Breast epithelium (tissue), 4 donors: ENCODE data around the gene TARP.
"Not testable (repeated sequence)": the region's sequence is repeated elsewhere in the genome, so short reads cannot be mapped to it uniquely, and the experiment has no call there.

Source experiments
- DNase-seq, 2 donors: peaks; one replicate each; pipeline ENCODE4 v3.0.0-alpha.2; 2019; ENCODE audit warnings: low spot score in 2 of 2
- H3K27ac ChIP-seq, 2 donors: fragments of 200-600 bp; sonication (generic) in 1 of 2; one replicate each; pipeline ENCODE4 v1.5.1; 2016 to 2019; ENCODE audit warnings: mild to moderate bottlenecking in 1 of 2
- H3K27me3 ChIP-seq, 2 donors: fragments of 200-600 bp; sonication (generic) in 1 of 2; one replicate each; pipeline versions ENCODE4 v1.5.1 to v1.6.0; 2017 to 2019; ENCODE audit warnings: control low read depth in 1 of 2, mild to moderate bottlenecking in 1 of 2
- H3K36me3 ChIP-seq: fragments of 200-600 bp; one replicate; pipeline ENCODE4 v1.5.1; 2019
- H3K4me1 ChIP-seq, 2 donors: fragments of 200-600 bp; sonication (generic); one replicate each; pipeline ENCODE4 v1.5.1; 2016 to 2019; ENCODE audit warnings: control low read depth in 1 of 2
- H3K4me3 ChIP-seq, 3 donors: fragments of 200-600 bp; sonication (generic); 1 replicate in 2 of 3; 2 replicates in 1 of 3; pipeline ENCODE4 v1.5.1; 2016 to 2019; ENCODE audit warnings: mild to moderate bottlenecking in 3 of 3, moderate library complexity in 2 of 3
- H3K9me3 ChIP-seq, 2 donors: fragments of 200-600 bp; sonication (generic) in 1 of 2; one replicate each; pipeline ENCODE4 v1.5.1; 2016 to 2019; ENCODE audit warnings: control low read depth in 1 of 2
- POLR2A ChIP-seq: fragments of 450-650 bp; IDR thresholded peaks from one replicate; pipeline ENCODE4 v1.6.1; 2016; ENCODE audit warnings: antibody characterized with exemption, mild to moderate bottlenecking, moderate library complexity
- POLR2AphosphoS5 ChIP-seq, 3 donors: sonication (generic); formaldehyde crosslinking; IDR thresholded peaks; one replicate each; pipeline ENCODE4 v1.6.1; 2017; ENCODE audit warnings: antibody characterized with exemption in 3 of 3
- intact Hi-C: fragments of 100-400 bp; cut with DNase I; formaldehyde crosslinking; loops from one replicate; pipeline ENCODE4 v1.15.1; 2023; ENCODE audit warnings: low total_unique reads
- TF ChIP-seq, protein P1 (sequence below), 3 donors: fragments of 450-650 bp; IDR thresholded peaks; one replicate each; pipeline ENCODE4 v1.5.1; 2016 to 2017; ENCODE audit warnings: antibody characterized with exemption in 3 of 3, mild to moderate bottlenecking in 3 of 3, moderate library complexity in 3 of 3

The TARP gene

DNA sequence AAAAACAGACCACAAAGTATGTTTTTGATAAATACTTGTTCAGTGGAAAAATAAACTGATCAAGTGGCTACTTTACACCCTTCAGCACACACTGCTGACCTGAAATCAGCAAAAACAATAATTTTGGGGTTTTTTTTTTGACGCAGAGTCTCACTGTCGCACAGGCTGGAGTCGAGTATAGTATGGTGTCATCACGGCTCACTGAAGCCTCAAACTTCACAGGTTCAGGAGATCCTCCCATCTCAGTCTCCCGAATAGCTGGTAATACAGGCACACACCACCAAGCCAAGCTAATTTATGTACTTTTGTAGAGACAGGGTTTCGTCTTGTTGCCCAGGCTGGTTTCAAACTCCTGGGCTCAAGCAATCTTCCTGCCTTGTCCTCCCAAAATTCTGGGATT lies 30.6 kb downstream of the TARP start:
- no peaks in the 10 kb centered on the region for H3K9me3 ChIP-seq
- H3K4me1 ChIP-seq, result no peaks in the 10 kb centered on the region
- no peak for DNase-seq
- H3K4me3 ChIP-seq, result no peak overlapping the region
- intact Hi-C loops, result no loop called here
- H3K27me3 ChIP-seq, result no peaks in the 10 kb centered on the region
- no peak overlapping the region for H3K27ac ChIP-seq
- TF ChIP-seq, protein P1, sequence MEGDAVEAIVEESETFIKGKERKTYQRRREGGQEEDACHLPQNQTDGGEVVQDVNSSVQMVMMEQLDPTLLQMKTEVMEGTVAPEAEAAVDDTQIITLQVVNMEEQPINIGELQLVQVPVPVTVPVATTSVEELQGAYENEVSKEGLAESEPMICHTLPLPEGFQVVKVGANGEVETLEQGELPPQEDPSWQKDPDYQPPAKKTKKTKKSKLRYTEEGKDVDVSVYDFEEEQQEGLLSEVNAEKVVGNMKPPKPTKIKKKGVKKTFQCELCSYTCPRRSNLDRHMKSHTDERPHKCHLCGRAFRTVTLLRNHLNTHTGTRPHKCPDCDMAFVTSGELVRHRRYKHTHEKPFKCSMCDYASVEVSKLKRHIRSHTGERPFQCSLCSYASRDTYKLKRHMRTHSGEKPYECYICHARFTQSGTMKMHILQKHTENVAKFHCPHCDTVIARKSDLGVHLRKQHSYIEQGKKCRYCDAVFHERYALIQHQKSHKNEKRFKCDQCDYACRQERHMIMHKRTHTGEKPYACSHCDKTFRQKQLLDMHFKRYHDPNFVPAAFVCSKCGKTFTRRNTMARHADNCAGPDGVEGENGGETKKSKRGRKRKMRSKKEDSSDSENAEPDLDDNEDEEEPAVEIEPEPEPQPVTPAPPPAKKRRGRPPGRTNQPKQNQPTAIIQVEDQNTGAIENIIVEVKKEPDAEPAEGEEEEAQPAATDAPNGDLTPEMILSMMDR (IDR thresholded peaks at IDR 0.05), result no peak
- TF ChIP-seq POLR2AphosphoS5 (IDR thresholded peaks at IDR 0.05) (no peak), POLR2A (no peak)
- H3K36me3 ChIP-seq, result no peaks in the 10 kb centered on the region

DNA sequence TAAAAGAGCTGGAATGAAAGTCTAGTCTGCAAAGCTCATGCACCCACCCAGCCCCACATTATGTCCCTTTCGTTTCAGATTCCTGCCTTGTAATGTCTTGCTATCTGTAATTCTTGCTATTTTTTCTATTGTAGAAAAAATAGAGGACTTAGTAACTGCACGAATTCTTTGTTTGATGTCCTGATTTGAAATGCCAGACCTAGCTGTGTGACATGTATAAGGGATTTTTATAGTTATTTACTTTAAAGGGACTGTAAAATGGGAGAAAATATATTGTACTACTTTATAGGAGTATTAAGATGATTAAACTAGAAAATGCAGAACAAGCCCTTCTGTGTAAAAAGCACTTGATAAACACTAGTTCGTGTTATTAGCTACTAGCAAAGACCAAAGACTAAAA lies 32.4 kb downstream of the TARP start:
- DNase-seq, result no peak
- Histone ChIP-seq H3K36me3 (no peaks in the 10 kb centered on the region), H3K4me1 (no peaks in the 10 kb centered on the region), H3K9me3 (no peaks in the 10 kb centered on the region), H3K4me3 (no peak overlapping the region), H3K27me3 (no peaks in the 10 kb centered on the region), H3K27ac (no peak overlapping the region)
- intact Hi-C loops, result no loop called here
- TF ChIP-seq POLR2A, result no peak
- TF ChIP-seq, protein P1 (IDR thresholded peaks at IDR 0.05), result no peak
- TF ChIP-seq POLR2AphosphoS5 (IDR thresholded peaks at IDR 0.05), result no peak

DNA sequence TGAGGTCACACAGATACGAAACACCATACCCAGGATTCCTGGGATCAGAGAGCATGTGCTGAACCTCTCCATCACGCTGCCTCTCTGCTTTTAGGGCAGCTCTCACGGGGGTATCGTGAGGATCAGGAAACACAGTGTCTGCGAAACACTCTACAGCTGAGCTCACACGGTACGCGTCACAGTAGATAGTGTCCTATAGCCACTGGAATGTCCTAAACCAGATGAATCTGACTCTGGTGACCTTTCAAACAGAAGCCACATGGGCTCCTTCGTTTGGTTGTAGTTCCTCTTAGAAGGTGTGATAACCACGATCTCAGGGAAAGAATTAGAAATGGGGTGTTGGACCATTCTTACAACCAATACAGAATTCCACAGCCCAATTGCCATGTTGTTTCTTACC lies 34.3 kb downstream of the TARP start:
- H3K36me3 ChIP-seq, intact Hi-C loops, H3K27me3 ChIP-seq, H3K27ac ChIP-seq, H3K4me1 ChIP-seq, H3K9me3 ChIP-seq, DNase-seq, H3K4me3 ChIP-seq: not testable (repeated sequence)

DNA sequence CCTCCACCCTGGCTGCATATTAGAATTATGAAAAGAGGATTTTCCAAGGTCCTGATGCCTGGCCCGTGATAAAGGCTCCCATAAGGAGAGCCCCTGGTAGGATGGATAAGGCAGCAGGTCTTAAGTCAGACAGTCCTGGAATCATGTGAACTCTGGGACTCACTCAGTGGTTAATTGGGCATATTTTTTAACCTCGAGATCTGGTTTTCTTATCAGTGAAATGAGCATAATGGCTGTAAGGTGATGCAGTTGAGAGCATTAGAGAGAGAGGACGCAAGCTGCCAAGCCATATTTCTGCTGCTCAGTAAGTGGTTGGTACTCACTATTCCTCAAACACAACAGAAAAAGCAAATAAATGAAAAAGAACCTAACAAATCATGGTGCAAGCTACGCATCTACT lies 37.8 kb downstream of the TARP start:
- DNase-seq, result no peak
- no peaks in the 10 kb centered on the region for H3K36me3 ChIP-seq
- TF ChIP-seq POLR2AphosphoS5 (IDR thresholded peaks at IDR 0.05), result no peak
- TF ChIP-seq POLR2A, result no peak
- H3K4me3 ChIP-seq, result no peak overlapping the region
- H3K27ac ChIP-seq, result no peak overlapping the region
- intact Hi-C loops, result no loop called here
- H3K27me3 ChIP-seq, result no peaks in the 10 kb centered on the region
- no peaks in the 10 kb centered on the region for H3K9me3 ChIP-seq
- no peaks in the 10 kb centered on the region for H3K4me1 ChIP-seq

DNA sequence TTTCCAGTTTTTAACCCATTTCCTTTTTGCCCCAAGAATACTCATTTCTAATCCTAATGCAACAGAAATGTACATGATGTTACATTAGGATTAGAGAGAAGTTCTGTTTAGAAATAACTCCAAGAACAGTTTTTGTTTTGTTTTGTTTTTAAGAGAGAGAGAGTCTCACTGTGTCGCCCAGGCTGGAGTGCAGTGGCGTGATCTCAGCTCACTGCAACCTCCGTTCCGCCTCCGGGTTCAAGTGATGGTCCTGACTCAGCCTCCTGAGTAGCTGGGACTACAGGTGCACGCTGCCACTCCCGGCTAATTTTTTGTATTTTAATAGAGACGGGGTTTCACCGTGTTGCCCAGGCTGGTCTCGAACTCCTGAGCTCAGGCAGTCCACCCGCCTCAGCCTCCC lies 38.7 kb downstream of the TARP start:
- H3K9me3 ChIP-seq, H3K4me3 ChIP-seq, H3K27me3 ChIP-seq, intact Hi-C loops, H3K36me3 ChIP-seq, DNase-seq, H3K4me1 ChIP-seq, H3K27ac ChIP-seq: not testable (repeated sequence)

DNA sequence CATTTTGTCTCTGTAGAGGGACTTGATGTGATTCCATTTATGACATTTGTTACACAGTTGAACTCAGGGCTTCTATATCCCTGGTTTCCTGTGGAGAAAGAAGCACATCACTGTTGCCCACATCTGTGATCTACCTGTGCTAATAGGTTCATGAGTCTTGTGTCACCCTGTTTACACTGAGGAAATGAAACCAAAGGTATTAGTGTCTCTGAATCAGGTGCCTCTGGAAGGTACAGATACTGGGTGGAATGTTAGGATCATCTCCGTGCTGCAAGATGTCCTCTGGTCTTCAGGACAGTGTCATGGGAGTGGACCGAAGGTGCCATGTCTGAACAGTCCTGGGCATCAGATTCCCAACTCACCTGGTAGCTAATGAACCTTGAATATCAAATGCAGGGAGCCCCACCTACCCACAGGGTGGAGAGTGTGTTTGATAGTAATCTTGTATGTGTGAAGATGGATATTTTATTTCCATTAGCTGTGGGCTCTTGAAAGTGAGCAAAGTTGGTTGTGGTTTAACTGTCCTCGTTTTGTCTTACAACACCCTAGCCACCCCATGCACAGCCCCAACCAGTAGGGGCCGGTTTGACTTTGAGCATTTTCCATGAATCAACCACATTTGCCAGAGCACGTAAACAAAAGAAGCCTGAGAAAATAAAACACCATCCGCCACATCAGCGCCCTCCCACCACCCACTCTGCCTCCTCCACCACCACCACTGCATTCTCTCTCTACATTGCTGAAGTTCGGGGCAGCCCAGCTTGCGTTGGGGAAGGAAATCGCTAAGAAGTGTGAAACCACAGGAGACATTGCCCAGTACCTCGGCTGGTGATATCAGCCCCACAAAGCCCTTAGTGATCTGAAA lies 40.7 kb downstream of the TARP start:
- TF ChIP-seq, protein P1 (IDR thresholded peaks at IDR 0.05), result no peak
- TF ChIP-seq POLR2A (no peak), POLR2AphosphoS5 (IDR thresholded peaks at IDR 0.05) (no peak)
- Histone ChIP-seq H3K27ac (no peak overlapping the region), H3K4me1 (no peaks in the 10 kb centered on the region), H3K4me3 (no peak overlapping the region), H3K36me3 (no peaks in the 10 kb centered on the region), H3K27me3 (no peaks in the 10 kb centered on the region), H3K9me3 (no peaks in the 10 kb centered on the region)
- peak in 1 of 2 donors; percentile 24 for DNase-seq
- intact Hi-C loops, result no loop called here
